H4 (cell line): ENCODE data around the gene SLC38A3. TPM values are rescaled to one million over a fixed set of nuclear protein-coding genes. Genes with fewer than 3 reads are reported as not detected.

ENCODE experiments used
- DNase-seq: peaks from one replicate; pipeline ENCODE4 v3.0.0-alpha.2; 2015; ENCODE audit warnings: low spot score
- total RNA-seq: library from RNA; depleted of rRNA; stranded (reverse); fragments of >200 nt; shearing (Covaris generic); gene quantifications from 2 replicates; pipeline ENCODE4 v1.2.3, GENCODE V29; 2014

SLC38A3 gene
- total RNA-seq, 1 experiment from 2014 or later = not detected

- DNase-seq = no peak
Observed at GRCh38 chr3:50192124-50192523, 12.9 kb upstream of the SLC38A3 start.

GRCh38 chr3:50192689-50193141 lies 12.4 kb upstream of the SLC38A3 start:
- DNase-seq = peak; percentile 19

GRCh38 chr3:50193286-50193685 lies 11.8 kb upstream of the SLC38A3 start:
- DNase-seq = no peak

- DNase-seq = no peak
Observed at GRCh38 chr3:50193746-50194127, 11.3 kb upstream of the SLC38A3 start.

GRCh38 chr3:50194128-50194902 lies 10.8 kb upstream of the SLC38A3 start:
- no peak for DNase-seq

GRCh38 chr3:50194903-50195500 lies 10.1 kb upstream of the SLC38A3 start:
- no peak for DNase-seq

- no peak for DNase-seq
Observed at GRCh38 chr3:50195501-50196252, 9.4 kb upstream of the SLC38A3 start.

GRCh38 chr3:50196253-50196801 lies 8.7 kb upstream of the SLC38A3 start:
- DNase-seq = no peak

- no peak for DNase-seq
Observed at GRCh38 chr3:50201573-50202315, 3.3 kb upstream of the SLC38A3 start.

GRCh38 chr3:50202353-50203112 lies 2.5 kb upstream of the SLC38A3 start:
- DNase-seq = no peak

GRCh38 chr3:50203113-50203808 lies 1.8 kb upstream of the SLC38A3 start:
- no peak for DNase-seq

GRCh38 chr3:50203809-50204803 lies 965 bp upstream of the SLC38A3 start:
- DNase-seq = no peak

- DNase-seq = no peak
Observed at GRCh38 chr3:50205413-50206276, 574 bp downstream of the SLC38A3 start.

- no peak for DNase-seq
Observed at GRCh38 chr3:50207359-50208042, 2.4 kb downstream of the SLC38A3 start.

GRCh38 chr3:50208677-50209344 lies 3.7 kb downstream of the SLC38A3 start:
- no peak for DNase-seq

GRCh38 chr3:50210176-50210509 lies 5.1 kb downstream of the SLC38A3 start:
- DNase-seq = no peak
